Measurements from ENCODE around the gene KCNAB1.

Gene KCNAB1

GRCh38 chr3:156246961-156247725 lies 126.8 kb downstream of the KCNAB1 start:
- Mint-ChIP-seq H3K36me3 (no peaks in the 10 kb centered on the region), H3K27ac (no peak overlapping the region), H3K9me3 (ENCODE audit: low read depth) (no peaks in the 10 kb centered on the region), H3K27me3 (peaks cover 12% of the 10 kb centered on the region), H3K4me3 (no peak overlapping the region), H3K4me1 (ENCODE audit: low read depth) (no peaks in the 10 kb centered on the region)

GRCh38 chr3:156250550-156250949 lies 130.2 kb downstream of the KCNAB1 start:
- Mint-ChIP-seq H3K4me1 (ENCODE audit: low read depth) (no peaks in the 10 kb centered on the region), H3K27ac (no peak overlapping the region), H3K4me3 (no peak overlapping the region), H3K27me3 (peaks cover 8% of the 10 kb centered on the region), H3K36me3 (no peaks in the 10 kb centered on the region), H3K9me3 (ENCODE audit: low read depth) (no peaks in the 10 kb centered on the region)

DNA sequence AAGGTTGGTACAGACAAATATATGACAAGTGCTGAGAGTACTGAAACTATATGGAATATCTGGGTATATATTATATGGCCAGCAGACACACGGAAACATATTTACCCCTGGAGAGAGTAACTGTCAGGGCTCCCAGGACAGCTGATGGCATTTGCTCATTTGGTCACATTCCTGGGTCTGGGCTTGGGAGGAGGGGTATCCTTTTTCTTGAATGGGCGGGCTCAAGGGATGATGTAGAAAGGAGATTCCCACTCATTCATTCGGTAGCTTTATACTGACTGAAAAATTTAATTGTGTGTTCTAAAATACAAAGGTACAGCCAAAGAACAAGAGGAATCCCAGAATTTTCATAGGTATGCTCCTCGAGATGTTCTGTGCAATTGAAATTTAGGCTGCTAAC lies 131.0 kb downstream of the KCNAB1 start:
- Mint-ChIP-seq H3K4me3 (no peak overlapping the region), H3K27me3 (peaks cover 6% of the 10 kb centered on the region), H3K9me3 (ENCODE audit: low read depth) (no peaks in the 10 kb centered on the region), H3K36me3 (no peaks in the 10 kb centered on the region), H3K4me1 (ENCODE audit: low read depth) (no peaks in the 10 kb centered on the region), H3K27ac (no peak overlapping the region)

GRCh38 chr3:156252656-156253055 lies 132.3 kb downstream of the KCNAB1 start:
- Mint-ChIP-seq H3K4me3 (no peak overlapping the region), H3K36me3 (no peaks in the 10 kb centered on the region), H3K4me1 (ENCODE audit: low read depth) (no peaks in the 10 kb centered on the region), H3K27ac (no peak overlapping the region), H3K27me3 (peaks cover 1% of the 10 kb centered on the region), H3K9me3 (ENCODE audit: low read depth) (no peaks in the 10 kb centered on the region)

DNA sequence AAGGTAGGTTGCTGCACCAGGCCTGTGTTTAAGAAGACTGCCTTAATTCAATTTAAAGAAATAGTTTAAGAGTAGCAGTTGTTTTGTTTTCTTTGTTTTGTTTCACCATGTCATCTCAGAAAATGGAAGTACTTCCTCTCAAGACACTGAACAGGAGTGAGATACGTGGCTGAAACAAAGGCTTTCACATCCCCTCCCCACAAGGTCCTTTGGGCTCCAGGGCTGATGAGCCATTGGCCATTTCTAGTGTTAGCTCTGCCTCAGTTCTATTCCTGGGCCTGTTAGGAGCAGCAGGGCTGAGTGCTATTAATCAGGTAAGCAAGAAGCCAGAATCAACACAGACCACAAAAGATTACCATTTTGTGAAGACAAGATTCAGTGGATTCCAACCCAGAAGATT lies 132.8 kb downstream of the KCNAB1 start:
- Mint-ChIP-seq H3K36me3 (no peaks in the 10 kb centered on the region), H3K9me3 (ENCODE audit: low read depth) (no peaks in the 10 kb centered on the region), H3K4me3 (no peak overlapping the region), H3K27me3 (peaks cover 1% of the 10 kb centered on the region), H3K4me1 (ENCODE audit: low read depth) (no peaks in the 10 kb centered on the region), H3K27ac (no peak overlapping the region)

- Mint-ChIP-seq H3K27ac (no peak overlapping the region), H3K9me3 (ENCODE audit: low read depth) (no peaks in the 10 kb centered on the region), H3K27me3 (no peaks in the 10 kb centered on the region), H3K36me3 (no peaks in the 10 kb centered on the region), H3K4me1 (ENCODE audit: low read depth) (no peaks in the 10 kb centered on the region), H3K4me3 (no peak overlapping the region)
Measured at GRCh38 chr3:156256256-156256655, 135.9 kb downstream of the KCNAB1 start.

GRCh38 chr3:156256945-156257344 lies 136.6 kb downstream of the KCNAB1 start:
- no peak overlapping the region for H3K4me3 Mint-ChIP-seq
- H3K27me3 Mint-ChIP-seq = no peaks in the 10 kb centered on the region
- H3K27ac Mint-ChIP-seq = no peak overlapping the region
- H3K4me1 Mint-ChIP-seq (ENCODE audit: low read depth) = no peaks in the 10 kb centered on the region
- H3K36me3 Mint-ChIP-seq = no peaks in the 10 kb centered on the region
- H3K9me3 Mint-ChIP-seq (ENCODE audit: low read depth) = no peaks in the 10 kb centered on the region

GRCh38 chr3:156258301-156258700 lies 137.9 kb downstream of the KCNAB1 start:
- H3K9me3 Mint-ChIP-seq (ENCODE audit: low read depth) = no peaks in the 10 kb centered on the region
- no peaks in the 10 kb centered on the region for H3K4me1 Mint-ChIP-seq (ENCODE audit: low read depth)
- no peaks in the 10 kb centered on the region for H3K27me3 Mint-ChIP-seq
- H3K27ac Mint-ChIP-seq = no peak overlapping the region
- H3K36me3 Mint-ChIP-seq = no peaks in the 10 kb centered on the region
- no peak overlapping the region for H3K4me3 Mint-ChIP-seq

- Mint-ChIP-seq H3K27me3 (no peaks in the 10 kb centered on the region), H3K27ac (no peak overlapping the region), H3K36me3 (no peaks in the 10 kb centered on the region), H3K4me3 (no peak overlapping the region), H3K9me3 (ENCODE audit: low read depth) (no peaks in the 10 kb centered on the region), H3K4me1 (ENCODE audit: low read depth) (no peaks in the 10 kb centered on the region)
Measured at GRCh38 chr3:156259896-156260295, 139.5 kb downstream of the KCNAB1 start.

DNA sequence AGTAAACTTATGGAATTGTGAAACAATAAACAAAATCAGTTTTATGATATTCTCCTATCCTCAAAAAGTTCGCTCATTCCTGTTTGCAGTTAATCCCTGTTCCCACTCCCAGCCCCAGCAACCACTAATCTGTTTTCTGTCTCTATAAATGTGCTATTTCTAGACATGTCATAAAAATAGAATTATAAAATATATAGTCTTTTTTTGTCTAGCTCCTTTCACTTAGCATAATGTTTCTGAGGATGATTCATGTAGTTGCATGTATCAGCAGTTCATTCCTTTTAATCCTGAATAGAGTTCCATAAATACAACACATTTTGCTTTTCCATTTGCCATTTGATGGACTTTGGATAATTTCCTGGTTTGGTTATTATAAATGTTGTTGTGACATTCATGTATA lies 140.0 kb downstream of the KCNAB1 start:
- H3K4me3 Mint-ChIP-seq = no peak overlapping the region
- H3K36me3 Mint-ChIP-seq = no peaks in the 10 kb centered on the region
- no peaks in the 10 kb centered on the region for H3K27me3 Mint-ChIP-seq
- no peak overlapping the region for H3K27ac Mint-ChIP-seq
- H3K9me3 Mint-ChIP-seq (ENCODE audit: low read depth) = no peaks in the 10 kb centered on the region
- no peaks in the 10 kb centered on the region for H3K4me1 Mint-ChIP-seq (ENCODE audit: low read depth)

DNA sequence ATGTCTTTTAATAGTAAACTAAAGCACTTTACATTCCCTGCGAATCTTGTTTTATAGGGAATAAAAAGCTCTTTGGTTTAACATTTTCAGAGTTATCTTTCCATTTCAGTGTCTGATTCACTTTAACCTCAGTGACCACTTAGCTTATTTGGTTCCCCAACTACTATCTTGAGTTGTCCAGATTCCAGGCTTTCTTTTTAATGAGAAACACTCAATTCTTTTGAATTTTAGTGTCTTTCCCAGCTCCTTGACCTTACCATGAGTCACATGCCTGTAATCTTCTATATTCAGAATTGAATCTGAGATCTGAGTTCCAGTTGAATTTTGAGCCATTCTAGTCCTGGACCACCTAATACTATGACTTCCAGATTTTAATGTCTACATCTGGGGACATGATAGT lies 144.4 kb downstream of the KCNAB1 start:
- H3K36me3 Mint-ChIP-seq = no peaks in the 10 kb centered on the region
- H3K27me3 Mint-ChIP-seq = peaks cover 2% of the 10 kb centered on the region
- no peak overlapping the region for H3K4me3 Mint-ChIP-seq
- H3K9me3 Mint-ChIP-seq (ENCODE audit: low read depth) = no peaks in the 10 kb centered on the region
- H3K27ac Mint-ChIP-seq = no peak overlapping the region
- no peaks in the 10 kb centered on the region for H3K4me1 Mint-ChIP-seq (ENCODE audit: low read depth)

DNA sequence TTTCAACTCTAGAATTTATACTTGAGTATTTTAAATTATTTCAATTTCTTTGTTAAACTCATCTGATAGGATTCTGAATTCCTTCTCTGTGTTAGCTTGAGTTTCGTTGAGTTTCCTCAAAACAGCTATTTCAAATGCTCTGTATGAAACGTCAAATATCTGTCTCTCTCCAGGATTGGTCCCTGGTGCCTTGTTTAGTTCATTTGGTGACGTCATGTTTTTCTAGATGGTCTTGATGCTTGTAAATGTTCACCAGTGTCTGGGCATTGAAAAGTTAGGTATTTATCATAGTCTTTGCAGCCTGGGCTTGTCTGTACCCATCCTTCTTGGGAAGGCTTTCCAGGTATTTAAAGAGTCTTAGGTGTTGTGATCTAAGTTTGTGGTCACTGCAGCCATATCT lies 151.1 kb downstream of the KCNAB1 start:
- no peak overlapping the region for H3K27ac Mint-ChIP-seq

GRCh38 chr3:156271995-156272719 lies 151.8 kb downstream of the KCNAB1 start:
- Mint-ChIP-seq H3K4me3 (no peak overlapping the region), H3K36me3 (no peaks in the 10 kb centered on the region), H3K9me3 (ENCODE audit: low read depth) (peaks cover 8% of the 10 kb centered on the region), H3K4me1 (ENCODE audit: low read depth) (no peaks in the 10 kb centered on the region), H3K27me3 (peaks cover 1% of the 10 kb centered on the region), H3K27ac (no peak overlapping the region)

More for the DNA sequence above, 151.1 kb downstream of the KCNAB1 start:
- Mint-ChIP-seq H3K36me3 (no peaks in the 10 kb centered on the region), H3K4me3 (no peak overlapping the region), H3K9me3 (ENCODE audit: low read depth) (peaks cover 8% of the 10 kb centered on the region), H3K27me3 (peaks cover 1% of the 10 kb centered on the region), H3K4me1 (ENCODE audit: low read depth) (no peaks in the 10 kb centered on the region)

DNA sequence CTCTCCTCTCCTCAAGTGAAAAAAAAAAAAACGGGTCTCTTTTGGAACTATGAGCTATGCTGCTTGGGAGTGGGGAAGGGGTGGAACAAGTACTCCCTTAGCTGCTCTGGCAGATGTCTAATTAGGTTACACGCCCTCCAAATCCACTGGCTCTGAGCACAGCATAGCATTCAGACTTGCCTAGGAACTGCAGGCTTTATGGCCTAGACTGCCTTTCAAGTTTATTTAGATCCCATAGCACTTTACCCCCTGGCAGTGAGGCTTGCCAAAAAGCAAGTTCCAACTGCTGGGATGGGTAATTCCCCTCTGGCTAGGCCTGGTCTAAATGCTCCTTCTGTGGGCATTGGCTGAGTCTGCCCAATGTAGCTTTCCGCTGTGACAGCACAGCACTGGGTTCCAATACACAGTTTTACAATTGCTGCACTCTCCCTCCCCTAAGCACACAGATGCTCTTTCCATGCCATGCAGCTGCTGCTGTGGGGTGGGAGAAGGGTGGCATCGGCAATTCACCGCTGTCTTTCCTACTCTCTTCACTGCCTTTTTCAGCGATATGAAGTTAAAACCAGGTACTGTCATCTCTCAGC lies 152.8 kb downstream of the KCNAB1 start:
- Mint-ChIP-seq H3K36me3 (no peaks in the 10 kb centered on the region), H3K27ac (no peak overlapping the region), H3K27me3 (peaks cover 1% of the 10 kb centered on the region)

DNA sequence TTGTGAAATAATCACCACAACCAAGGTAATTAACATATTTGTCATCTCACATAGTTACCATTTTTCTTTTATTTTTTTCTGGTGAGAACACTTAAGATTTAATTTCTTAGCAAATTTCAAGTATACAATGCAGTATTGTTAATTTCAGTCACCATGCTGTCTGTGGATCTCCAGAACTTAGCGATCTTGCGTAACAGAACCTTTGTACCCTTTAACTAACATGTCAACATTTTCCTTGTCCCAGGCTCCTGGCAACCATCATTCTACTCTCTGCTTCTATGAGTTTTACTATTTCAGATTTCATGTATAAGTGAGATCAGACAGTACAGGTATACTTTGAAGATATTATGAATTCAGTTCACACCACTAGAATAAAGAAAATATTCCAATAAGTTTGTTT lies 154.4 kb downstream of the KCNAB1 start:
- Mint-ChIP-seq H3K27me3 (peaks cover 1% of the 10 kb centered on the region), H3K9me3 (ENCODE audit: low read depth) (peaks cover 8% of the 10 kb centered on the region), H3K4me3 (no peak overlapping the region), H3K36me3 (no peaks in the 10 kb centered on the region), H3K27ac (no peak overlapping the region), H3K4me1 (ENCODE audit: low read depth) (no peaks in the 10 kb centered on the region)

More for the DNA sequence above, 152.8 kb downstream of the KCNAB1 start:
- Mint-ChIP-seq H3K4me3 (no peak overlapping the region), H3K4me1 (ENCODE audit: low read depth) (no peaks in the 10 kb centered on the region), H3K9me3 (ENCODE audit: low read depth) (peaks cover 8% of the 10 kb centered on the region)
